AG08396 (cell line): ENCODE data around the gene EPHX1.
"Not testable (repeated sequence)": the region's sequence is repeated elsewhere in the genome, so short reads cannot be mapped to it uniquely, and the experiment has no call there.

Experiments
- DNase-seq: peaks from one replicate; pipeline ENCODE4 v3.0.0; 2012; ENCODE audit warnings: low spot score, mixed read lengths

The EPHX1 gene

GRCh38 chr1:225881081-225881958 lies 71.4 kb downstream of the EPHX1 start:
- DNase-seq: peak; percentile 67

GRCh38 chr1:225881959-225882693 lies 72.2 kb downstream of the EPHX1 start, which contains the start of gene TMEM63A:
TSS of gene TMEM63A (minus strand) at chr1:225882380. CDS start at chr1:225877580, 4,800 bp downstream.
- DNase-seq: peak; percentile 98

- peak; percentile 84 for DNase-seq
Observed at GRCh38 chr1:225882694-225883615, 73.0 kb downstream of the EPHX1 start.

- DNase-seq: no peak
Observed at GRCh38 chr1:225883616-225884265, 73.8 kb downstream of the EPHX1 start.

GRCh38 chr1:225885336-225885735 lies 75.4 kb downstream of the EPHX1 start:
- no peak for DNase-seq

GRCh38 chr1:225886159-225887029 lies 76.5 kb downstream of the EPHX1 start:
- no peak for DNase-seq

- no peak for DNase-seq
Observed at GRCh38 chr1:225887030-225887314, 77.0 kb downstream of the EPHX1 start.

GRCh38 chr1:225887554-225888288 lies 77.8 kb downstream of the EPHX1 start:
- not testable (repeated sequence) for DNase-seq

- DNase-seq: no peak
Observed at GRCh38 chr1:225888289-225888897, 78.5 kb downstream of the EPHX1 start.

- DNase-seq: no peak
Observed at GRCh38 chr1:225888898-225889601, 79.1 kb downstream of the EPHX1 start, which contains the start of gene LEFTY1. TSS of gene LEFTY1 (minus strand) at chr1:225889146. CDS start at chr1:225889066, 80 bp downstream.

- no peak for DNase-seq
Observed at GRCh38 chr1:225889743-225890142, 79.8 kb downstream of the EPHX1 start.

- no peak for DNase-seq
Observed at GRCh38 chr1:225890346-225891228, 80.7 kb downstream of the EPHX1 start.

- no peak for DNase-seq
Observed at GRCh38 chr1:225891229-225891972, 81.5 kb downstream of the EPHX1 start.

- DNase-seq: no peak
Observed at GRCh38 chr1:225892307-225892706, 82.4 kb downstream of the EPHX1 start.
